Measurements from ENCODE around the gene ARHGEF17.

ARHGEF17 gene

DNA sequence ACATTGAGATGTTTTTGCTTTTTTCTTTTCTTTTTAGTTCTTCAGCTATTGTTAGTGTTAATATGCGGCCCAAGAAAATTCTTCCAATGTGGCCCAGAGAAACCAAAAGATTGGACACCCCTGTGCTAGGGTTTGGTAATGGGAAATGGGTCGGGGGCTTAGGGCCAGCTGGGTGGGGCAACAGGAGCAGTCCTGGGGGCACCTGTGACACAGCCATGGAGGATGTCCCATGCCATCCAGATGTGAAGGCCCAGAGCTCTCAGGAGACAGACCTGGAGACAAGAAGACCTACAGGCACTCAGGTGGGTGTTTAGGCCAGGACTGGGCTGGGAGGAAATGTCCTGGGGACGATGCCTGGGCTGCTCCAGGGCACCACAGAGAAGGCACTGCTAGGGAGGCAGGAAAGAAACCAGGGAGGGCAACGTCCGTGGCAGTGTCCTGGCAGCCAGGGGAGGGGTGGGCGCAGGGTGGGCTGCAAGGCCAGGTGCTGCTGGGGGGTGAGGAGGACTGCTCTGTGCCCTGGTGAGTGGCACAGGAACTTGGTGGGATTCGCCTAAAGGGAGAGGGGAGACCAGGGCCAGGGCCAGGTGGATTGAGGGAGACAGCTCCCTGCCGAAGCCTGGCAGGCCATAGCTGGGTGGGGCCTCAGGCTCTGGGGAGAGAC is 89.5 kb downstream of the ARHGEF17 start:
- H3K27me3 ChIP-seq (ENCODE audit: control insufficient read depth in 1 of 2, insufficient read depth in 2 of 2, low read length in 2 of 2) = no peaks in the 10 kb centered on the region
- H3K4me3 ChIP-seq (ENCODE audit: low read depth in 1 of 2, low read length in 2 of 2) = no peak overlapping the region
- H3K36me3 ChIP-seq (ENCODE audit: insufficient read depth, low read length) = no peaks in the 10 kb centered on the region
- H3K27ac ChIP-seq (ENCODE audit: low read depth, low read length) = no peak overlapping the region
- no peaks in the 10 kb centered on the region for H3K4me1 ChIP-seq (ENCODE audit: insufficient read depth, low read length)
- H3K9ac ChIP-seq (ENCODE audit: low read length) = no peak overlapping the region
- no peaks in the 10 kb centered on the region for H3K9me3 ChIP-seq (ENCODE audit: low read length)

- no peaks in the 10 kb centered on the region for H3K9me3 ChIP-seq (ENCODE audit: low read length)
- no peaks in the 10 kb centered on the region for H3K4me1 ChIP-seq (ENCODE audit: insufficient read depth, low read length)
- no peak overlapping the region for H3K4me3 ChIP-seq (ENCODE audit: low read depth in 1 of 2, low read length in 2 of 2)
- H3K27ac ChIP-seq (ENCODE audit: low read depth, low read length) = no peak overlapping the region
- H3K36me3 ChIP-seq (ENCODE audit: insufficient read depth, low read length) = no peaks in the 10 kb centered on the region
- H3K9ac ChIP-seq (ENCODE audit: low read length) = no peak overlapping the region
- H3K27me3 ChIP-seq (ENCODE audit: control insufficient read depth in 1 of 2, insufficient read depth in 2 of 2, low read length in 2 of 2) = no peaks in the 10 kb centered on the region
These were observed 90.1 kb downstream of the ARHGEF17 start for GRCh38 chr11:73398132-73398526.

DNA sequence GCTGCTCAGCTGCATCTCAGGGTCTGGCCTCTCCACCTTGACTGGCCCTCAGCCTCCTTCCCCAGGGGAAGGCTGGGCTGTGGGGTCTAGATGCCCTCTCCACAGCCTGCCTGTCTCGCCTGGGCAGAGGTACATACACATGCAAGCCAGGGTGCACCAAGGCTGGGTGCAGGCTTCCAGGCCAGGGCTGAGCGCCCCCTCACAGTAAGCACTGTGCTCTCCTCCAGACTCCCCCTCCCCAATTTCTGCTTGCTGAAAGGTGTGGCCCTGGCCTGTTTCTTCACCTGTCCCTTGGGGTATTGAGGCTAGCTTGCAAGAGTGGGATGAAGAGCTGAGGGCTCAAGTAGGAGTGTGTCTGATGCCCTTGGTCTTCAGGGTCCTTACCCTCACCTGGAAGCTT is 90.6 kb downstream of the ARHGEF17 start:
- Histone ChIP-seq H3K4me1 (ENCODE audit: insufficient read depth, low read length) (no peaks in the 10 kb centered on the region), H3K4me3 (ENCODE audit: low read depth in 1 of 2, low read length in 2 of 2) (no peak overlapping the region), H3K27ac (ENCODE audit: low read depth, low read length) (no peak overlapping the region), H3K27me3 (ENCODE audit: control insufficient read depth in 1 of 2, insufficient read depth in 2 of 2, low read length in 2 of 2) (no peaks in the 10 kb centered on the region), H3K9ac (ENCODE audit: low read length) (no peak overlapping the region), H3K9me3 (ENCODE audit: low read length) (no peaks in the 10 kb centered on the region), H3K36me3 (ENCODE audit: insufficient read depth, low read length) (no peaks in the 10 kb centered on the region)

DNA sequence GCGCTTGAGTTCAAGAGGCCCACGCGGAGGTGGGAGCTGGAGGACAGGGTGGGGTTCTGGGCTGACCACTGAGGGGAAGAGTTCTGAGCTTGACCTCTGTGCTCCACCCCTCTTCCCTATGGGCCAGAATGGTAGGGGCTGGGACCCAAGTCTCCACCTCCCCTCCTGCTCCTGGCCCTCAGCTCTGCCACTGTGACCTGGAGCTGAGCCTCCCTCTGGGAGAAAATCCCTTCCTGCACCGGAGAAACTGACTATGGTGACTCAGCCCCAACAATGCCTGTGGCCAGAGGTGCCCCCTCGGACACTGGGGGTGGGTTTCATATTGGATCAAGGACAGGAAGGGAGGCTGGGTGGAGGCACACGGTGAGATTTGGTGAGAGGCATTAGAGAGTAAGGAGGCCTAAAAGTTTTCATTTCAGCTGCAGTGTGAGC is 91.1 kb downstream of the ARHGEF17 start:
- Histone ChIP-seq H3K4me1 (ENCODE audit: insufficient read depth, low read length) (no peaks in the 10 kb centered on the region), H3K36me3 (ENCODE audit: insufficient read depth, low read length) (no peaks in the 10 kb centered on the region), H3K4me3 (ENCODE audit: low read depth in 1 of 2, low read length in 2 of 2) (no peak overlapping the region), H3K9ac (ENCODE audit: low read length) (no peak overlapping the region), H3K27me3 (ENCODE audit: control insufficient read depth in 1 of 2, insufficient read depth in 2 of 2, low read length in 2 of 2) (no peaks in the 10 kb centered on the region), H3K9me3 (ENCODE audit: low read length) (no peaks in the 10 kb centered on the region), H3K27ac (ENCODE audit: low read depth, low read length) (no peak overlapping the region)

DNA sequence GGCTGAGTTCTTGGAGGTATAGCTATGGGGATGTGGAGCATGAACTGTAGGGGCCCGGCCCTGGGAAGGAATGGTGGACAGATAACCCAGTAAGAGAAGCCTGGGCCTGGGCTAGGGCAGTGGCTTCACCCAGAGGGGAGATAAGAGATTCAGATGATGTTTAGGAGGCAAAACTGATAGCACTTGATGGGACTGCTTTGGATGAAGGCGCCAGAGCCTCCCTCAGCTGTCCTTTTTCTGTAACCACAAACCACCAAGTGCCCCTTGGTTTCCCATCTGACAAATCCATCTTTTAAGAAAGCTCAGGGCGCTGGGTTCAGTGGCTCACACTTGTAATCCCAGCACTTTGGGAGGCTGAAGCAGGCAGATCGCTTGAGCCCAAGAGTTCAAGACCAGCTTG is 91.6 kb downstream of the ARHGEF17 start:
- Histone ChIP-seq H3K4me3 (ENCODE audit: low read depth in 1 of 2, low read length in 2 of 2) (no peak overlapping the region), H3K36me3 (ENCODE audit: insufficient read depth, low read length) (no peaks in the 10 kb centered on the region), H3K27me3 (ENCODE audit: control insufficient read depth in 1 of 2, insufficient read depth in 2 of 2, low read length in 2 of 2) (no peaks in the 10 kb centered on the region), H3K9me3 (ENCODE audit: low read length) (no peaks in the 10 kb centered on the region), H3K4me1 (ENCODE audit: insufficient read depth, low read length) (no peaks in the 10 kb centered on the region), H3K27ac (ENCODE audit: low read depth, low read length) (no peak overlapping the region), H3K9ac (ENCODE audit: low read length) (no peak overlapping the region)

- Histone ChIP-seq H3K9me3 (ENCODE audit: low read length) (no peaks in the 10 kb centered on the region), H3K9ac (ENCODE audit: low read length) (no peak overlapping the region), H3K4me1 (ENCODE audit: insufficient read depth, low read length) (no peaks in the 10 kb centered on the region), H3K27me3 (ENCODE audit: control insufficient read depth in 1 of 2, insufficient read depth in 2 of 2, low read length in 2 of 2) (no peaks in the 10 kb centered on the region), H3K4me3 (ENCODE audit: low read depth in 1 of 2, low read length in 2 of 2) (no peak overlapping the region), H3K36me3 (ENCODE audit: insufficient read depth, low read length) (no peaks in the 10 kb centered on the region), H3K27ac (ENCODE audit: low read depth, low read length) (no peak overlapping the region)
These were observed 92.2 kb downstream of the ARHGEF17 start for GRCh38 chr11:73400293-73400692.

DNA sequence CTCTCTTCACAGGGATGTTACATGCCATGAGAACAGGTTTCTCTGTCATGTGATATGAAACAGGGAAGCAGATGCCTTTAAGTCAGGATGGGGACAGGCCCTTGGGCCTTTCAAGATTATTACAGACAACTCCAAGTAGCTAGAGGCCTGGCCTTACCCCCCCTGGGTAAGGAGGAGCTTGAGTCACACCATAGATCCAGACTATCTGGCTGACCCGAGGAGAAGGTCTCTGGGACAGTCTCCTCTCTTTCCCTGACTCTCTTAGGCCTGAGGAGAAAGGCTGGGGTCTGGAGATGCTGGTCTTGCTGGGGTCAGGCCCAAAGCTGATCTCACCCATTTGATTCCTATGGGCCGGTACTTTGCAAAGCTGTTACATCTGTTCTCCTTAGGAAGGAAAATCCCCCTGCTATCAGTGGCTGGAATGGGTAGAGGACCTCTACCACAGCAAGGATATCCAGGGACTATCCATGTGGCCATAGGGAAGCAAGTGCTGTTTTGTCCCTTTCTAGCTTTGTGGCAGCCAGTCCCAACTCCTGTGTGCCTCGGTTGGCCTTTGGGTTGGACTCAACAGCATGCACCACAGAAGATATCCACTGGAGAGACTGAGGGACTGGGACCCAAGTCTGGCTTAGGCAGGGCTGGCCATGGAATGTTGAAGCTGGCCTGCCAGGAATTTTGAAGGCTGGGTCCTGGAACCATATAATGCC is 93.3 kb downstream of the ARHGEF17 start:
- Histone ChIP-seq H3K9ac (ENCODE audit: low read length) (no peak overlapping the region), H3K36me3 (ENCODE audit: insufficient read depth, low read length) (no peaks in the 10 kb centered on the region)

GRCh38 chr11:73401924-73402833 is 94.1 kb downstream of the ARHGEF17 start:
- Histone ChIP-seq H3K36me3 (ENCODE audit: insufficient read depth, low read length) (no peaks in the 10 kb centered on the region), H3K27me3 (ENCODE audit: control insufficient read depth in 1 of 2, insufficient read depth in 2 of 2, low read length in 2 of 2) (no peaks in the 10 kb centered on the region), H3K9ac (ENCODE audit: low read length) (no peak overlapping the region), H3K4me3 (ENCODE audit: low read depth in 1 of 2, low read length in 2 of 2) (no peak overlapping the region), H3K4me1 (ENCODE audit: insufficient read depth, low read length) (no peaks in the 10 kb centered on the region), H3K27ac (ENCODE audit: low read depth, low read length) (no peak overlapping the region), H3K9me3 (ENCODE audit: low read length) (no peaks in the 10 kb centered on the region)

More for the DNA sequence above, 93.3 kb downstream of the ARHGEF17 start:
- Histone ChIP-seq H3K27ac (ENCODE audit: low read depth, low read length) (no peak overlapping the region), H3K9me3 (ENCODE audit: low read length) (no peaks in the 10 kb centered on the region), H3K4me1 (ENCODE audit: insufficient read depth, low read length) (no peaks in the 10 kb centered on the region), H3K4me3 (ENCODE audit: low read depth in 1 of 2, low read length in 2 of 2) (no peak overlapping the region), H3K27me3 (ENCODE audit: control insufficient read depth in 1 of 2, insufficient read depth in 2 of 2, low read length in 2 of 2) (no peaks in the 10 kb centered on the region)

DNA sequence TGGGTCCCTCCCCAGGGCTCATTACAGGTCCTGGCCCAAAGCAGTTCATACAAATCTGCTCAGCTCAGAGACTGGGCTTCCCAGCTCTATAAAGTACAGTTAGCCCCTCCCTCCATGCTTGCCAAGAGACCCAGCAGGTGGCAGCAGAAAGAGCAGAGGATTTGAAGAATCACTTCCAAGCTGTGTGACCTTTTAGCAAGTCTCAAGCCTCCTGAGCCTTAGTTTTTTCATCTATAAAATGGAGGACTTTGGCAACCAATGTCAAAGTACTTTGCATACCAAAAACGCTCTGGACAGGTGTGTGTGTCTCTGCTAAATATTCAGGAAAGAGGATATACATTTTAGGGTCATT is 94.7 kb downstream of the ARHGEF17 start:
- H3K27me3 ChIP-seq (ENCODE audit: control insufficient read depth in 1 of 2, insufficient read depth in 2 of 2, low read length in 2 of 2) = no peaks in the 10 kb centered on the region
- H3K36me3 ChIP-seq (ENCODE audit: insufficient read depth, low read length) = no peaks in the 10 kb centered on the region
- H3K9me3 ChIP-seq (ENCODE audit: low read length) = no peaks in the 10 kb centered on the region
- no peak overlapping the region for H3K4me3 ChIP-seq (ENCODE audit: low read depth in 1 of 2, low read length in 2 of 2)
- no peak overlapping the region for H3K9ac ChIP-seq (ENCODE audit: low read length)
- no peak overlapping the region for H3K27ac ChIP-seq (ENCODE audit: low read depth, low read length)
- H3K4me1 ChIP-seq (ENCODE audit: insufficient read depth, low read length) = no peaks in the 10 kb centered on the region

GRCh38 chr11:73403541-73403940 is 95.5 kb downstream of the ARHGEF17 start:
- no peaks in the 10 kb centered on the region for H3K36me3 ChIP-seq (ENCODE audit: insufficient read depth, low read length)
- no peaks in the 10 kb centered on the region for H3K4me1 ChIP-seq (ENCODE audit: insufficient read depth, low read length)
- no peaks in the 10 kb centered on the region for H3K27me3 ChIP-seq (ENCODE audit: control insufficient read depth in 1 of 2, insufficient read depth in 2 of 2, low read length in 2 of 2)
- H3K9ac ChIP-seq (ENCODE audit: low read length) = no peak overlapping the region
- H3K4me3 ChIP-seq (ENCODE audit: low read depth in 1 of 2, low read length in 2 of 2) = no peak overlapping the region
- no peaks in the 10 kb centered on the region for H3K9me3 ChIP-seq (ENCODE audit: low read length)
- H3K27ac ChIP-seq (ENCODE audit: low read depth, low read length) = no peak overlapping the region

DNA sequence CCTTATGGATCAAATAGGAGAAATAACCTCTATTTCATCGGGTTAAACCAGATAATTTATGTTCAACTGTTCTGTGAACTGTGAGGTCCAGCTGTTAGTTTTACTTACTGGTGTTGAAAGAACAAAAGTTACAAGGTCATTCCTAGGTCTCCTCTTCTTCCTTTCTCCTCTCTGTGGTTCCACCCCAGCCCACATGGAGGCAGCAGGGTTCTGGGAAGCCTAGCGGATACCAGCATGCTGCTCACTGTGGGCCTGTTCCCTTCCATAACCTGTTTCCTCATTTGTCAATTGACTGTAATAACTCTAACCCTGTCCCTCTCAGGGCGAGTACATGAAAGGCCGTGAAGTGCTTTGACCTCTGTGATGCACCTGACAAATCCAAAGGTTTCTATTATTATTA is 96.0 kb downstream of the ARHGEF17 start:
- Histone ChIP-seq H3K36me3 (ENCODE audit: insufficient read depth, low read length) (peaks cover 2% of the 10 kb centered on the region), H3K4me1 (ENCODE audit: insufficient read depth, low read length) (no peaks in the 10 kb centered on the region), H3K27ac (ENCODE audit: low read depth, low read length) (no peak overlapping the region), H3K9me3 (ENCODE audit: low read length) (no peaks in the 10 kb centered on the region), H3K4me3 (ENCODE audit: low read depth in 1 of 2, low read length in 2 of 2) (no peak overlapping the region), H3K27me3 (ENCODE audit: control insufficient read depth in 1 of 2, insufficient read depth in 2 of 2, low read length in 2 of 2) (no peaks in the 10 kb centered on the region), H3K9ac (ENCODE audit: low read length) (no peak overlapping the region)

Data from muscle layer of colon (tissue), 2 donors.